ENCODE data around the gene POTEE. TPM values are rescaled to one million over a fixed set of nuclear protein-coding genes. Genes with fewer than 3 reads are reported as not detected.
"Not testable (repeated sequence)": the region's sequence is repeated elsewhere in the genome, so short reads cannot be mapped to it uniquely, and the experiment has no call there.

POTEE gene
- total RNA-seq = under 1 TPM; 0.09 to 0.37 TPM
- not detected for polyA plus RNA-seq
- long read RNA-seq, donor 1 = 0 reads
- long read RNA-seq, donor 2 = 0 reads
- long read RNA-seq, donor 3 = 0 reads
- long read RNA-seq, donor 4 = 0 reads
- long read RNA-seq, donor 5 = 0 reads

DNA sequence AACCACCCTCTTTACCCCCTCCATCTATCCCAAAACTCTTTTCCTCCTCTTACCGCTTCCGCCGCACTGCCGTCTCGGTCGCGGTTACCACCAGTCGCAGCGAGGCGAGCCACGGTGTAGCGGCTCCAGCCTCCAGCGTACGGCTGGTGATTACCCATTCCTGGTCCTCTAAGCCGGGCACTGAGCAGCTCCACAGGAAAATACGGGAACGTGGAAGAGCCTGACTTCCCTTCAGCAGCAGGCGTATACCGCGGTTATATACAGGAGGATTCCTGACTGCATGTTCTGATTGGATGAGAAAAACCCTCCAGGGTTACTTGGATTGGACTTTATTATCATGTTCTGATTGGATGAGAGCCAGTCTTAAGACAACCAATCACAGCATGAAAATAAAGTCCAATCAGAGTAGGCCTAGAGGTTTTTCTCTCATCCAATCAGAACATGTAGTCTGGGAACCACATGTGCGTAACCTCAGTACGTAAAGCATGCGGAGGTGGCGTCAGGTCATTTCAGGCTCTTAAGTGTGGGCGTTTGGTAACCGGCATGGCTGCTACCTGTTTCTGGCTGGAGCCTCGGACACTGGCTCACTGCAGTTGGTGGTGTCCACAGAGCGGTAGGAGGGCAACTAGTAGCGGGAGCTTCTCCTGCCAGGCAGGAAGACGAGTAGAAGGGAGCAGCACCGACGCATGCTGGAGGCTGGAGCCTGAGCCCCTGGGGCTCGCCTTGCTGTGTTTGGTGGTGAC is at the start of gene POTEE:
Gene POTEE (plus strand): TSS at position 507 of the 743 bp plus-strand sequence. CDS start 8,867 bp downstream, outside the sequence.
- not testable (repeated sequence) for H3K27ac ChIP-seq (ENCODE audit: low read depth in 1 of 2, low read length in 1 of 2); H3K4me1 ChIP-seq (ENCODE audit: control insufficient read depth in 5 of 5, insufficient read depth in 5 of 5, low read length in 5 of 5); H3K36me3 ChIP-seq (ENCODE audit: control insufficient read depth in 4 of 4, insufficient read depth in 4 of 4, low read length in 4 of 4); DNase-seq; H3K4me3 ChIP-seq; ATAC-seq (ENCODE audit: insufficient read depth, low FRiP score); H3K9ac ChIP-seq (ENCODE audit: insufficient read depth in 1 of 2, low read length in 2 of 2); H3K9me3 ChIP-seq (ENCODE audit: control insufficient read depth in 4 of 4, insufficient read depth in 3 of 4, low read length in 3 of 4); H3K27me3 ChIP-seq (ENCODE audit: control insufficient read depth in 3 of 3, insufficient read depth in 3 of 3, low read length in 2 of 3)
- WGBS, 2 donors = 93 to 96% methylated on average over 21 to 24 of the region's 33 CpGs

DNA sequence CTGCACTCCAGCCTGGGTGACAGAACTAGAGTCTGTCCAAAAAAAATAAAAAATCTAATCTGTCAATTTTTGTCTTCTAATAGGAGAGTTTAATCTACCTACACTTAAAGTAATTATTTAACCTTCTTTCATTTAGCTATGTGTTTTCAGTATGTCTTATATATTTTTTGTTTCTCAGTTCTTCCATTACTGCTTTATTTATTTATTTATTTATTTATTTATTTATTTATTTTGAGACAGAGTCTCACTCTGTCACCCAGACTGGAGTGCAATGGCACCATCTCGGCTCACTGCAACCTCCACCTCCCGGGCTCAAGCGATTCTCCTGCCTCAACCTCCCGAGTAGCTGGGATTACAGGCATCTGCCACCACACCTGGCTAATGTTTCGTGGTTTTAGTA is 43.8 kb upstream of the POTEE start:
- not testable (repeated sequence) for H3K27me3 ChIP-seq (ENCODE audit: control insufficient read depth in 3 of 3, insufficient read depth in 3 of 3, low read length in 2 of 3); ATAC-seq (ENCODE audit: insufficient read depth, low FRiP score); H3K9ac ChIP-seq (ENCODE audit: insufficient read depth in 1 of 2, low read length in 2 of 2); H3K27ac ChIP-seq (ENCODE audit: low read depth in 1 of 2, low read length in 1 of 2); H3K9me3 ChIP-seq (ENCODE audit: control insufficient read depth in 4 of 4, insufficient read depth in 3 of 4, low read length in 3 of 4); H3K4me3 ChIP-seq; H3K36me3 ChIP-seq (ENCODE audit: control insufficient read depth in 4 of 4, insufficient read depth in 4 of 4, low read length in 4 of 4); H3K4me1 ChIP-seq (ENCODE audit: control insufficient read depth in 5 of 5, insufficient read depth in 5 of 5, low read length in 5 of 5); DNase-seq
- WGBS, 2 donors = 94 to 95% methylated on average over 5 of the region's 5 CpGs

DNA sequence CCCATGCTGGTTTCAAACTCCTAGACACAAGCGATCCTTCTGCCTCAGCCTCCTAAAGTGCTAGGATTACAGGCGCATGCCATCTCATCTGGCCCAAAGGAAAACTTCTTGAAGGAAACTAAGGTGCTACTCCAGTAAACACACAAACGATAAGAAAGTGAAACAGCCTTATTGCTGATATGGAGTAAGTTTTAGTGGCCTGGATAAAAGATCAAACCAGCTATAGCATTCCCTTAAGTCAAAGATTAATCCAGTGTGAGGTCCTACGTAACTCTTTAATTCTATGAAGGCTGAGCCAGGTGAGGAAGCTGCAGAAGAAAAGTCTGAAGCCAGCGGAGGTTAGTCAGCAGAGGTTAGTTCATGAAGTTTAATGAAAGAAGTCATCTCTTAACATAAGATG is 40.8 kb upstream of the POTEE start:
- H3K27ac ChIP-seq (ENCODE audit: low read depth in 1 of 2, low read length in 1 of 2) = no peak overlapping the region
- no peaks in the 10 kb centered on the region for H3K36me3 ChIP-seq (ENCODE audit: control insufficient read depth in 4 of 4, insufficient read depth in 4 of 4, low read length in 4 of 4)
- H3K9ac ChIP-seq (ENCODE audit: insufficient read depth in 1 of 2, low read length in 2 of 2) = no peak overlapping the region
- ATAC-seq (ENCODE audit: insufficient read depth, low FRiP score) (no peak), DNase-seq (no peak)
- H3K4me3 ChIP-seq = no peak overlapping the region
- H3K27me3 ChIP-seq (ENCODE audit: control insufficient read depth in 3 of 3, insufficient read depth in 3 of 3, low read length in 2 of 3) = no peaks in the 10 kb centered on the region
- no peaks in the 10 kb centered on the region for H3K4me1 ChIP-seq (ENCODE audit: control insufficient read depth in 5 of 5, insufficient read depth in 5 of 5, low read length in 5 of 5)
- WGBS, 2 donors = 83 to 87% methylated on average over 5 of the region's 5 CpGs
- TF ChIP-seq, protein P1, sequence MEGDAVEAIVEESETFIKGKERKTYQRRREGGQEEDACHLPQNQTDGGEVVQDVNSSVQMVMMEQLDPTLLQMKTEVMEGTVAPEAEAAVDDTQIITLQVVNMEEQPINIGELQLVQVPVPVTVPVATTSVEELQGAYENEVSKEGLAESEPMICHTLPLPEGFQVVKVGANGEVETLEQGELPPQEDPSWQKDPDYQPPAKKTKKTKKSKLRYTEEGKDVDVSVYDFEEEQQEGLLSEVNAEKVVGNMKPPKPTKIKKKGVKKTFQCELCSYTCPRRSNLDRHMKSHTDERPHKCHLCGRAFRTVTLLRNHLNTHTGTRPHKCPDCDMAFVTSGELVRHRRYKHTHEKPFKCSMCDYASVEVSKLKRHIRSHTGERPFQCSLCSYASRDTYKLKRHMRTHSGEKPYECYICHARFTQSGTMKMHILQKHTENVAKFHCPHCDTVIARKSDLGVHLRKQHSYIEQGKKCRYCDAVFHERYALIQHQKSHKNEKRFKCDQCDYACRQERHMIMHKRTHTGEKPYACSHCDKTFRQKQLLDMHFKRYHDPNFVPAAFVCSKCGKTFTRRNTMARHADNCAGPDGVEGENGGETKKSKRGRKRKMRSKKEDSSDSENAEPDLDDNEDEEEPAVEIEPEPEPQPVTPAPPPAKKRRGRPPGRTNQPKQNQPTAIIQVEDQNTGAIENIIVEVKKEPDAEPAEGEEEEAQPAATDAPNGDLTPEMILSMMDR (IDR thresholded peaks at IDR 0.05; ENCODE audit: control extremely low read depth, extremely low read depth) = no peak
- no peaks in the 10 kb centered on the region for H3K9me3 ChIP-seq (ENCODE audit: control insufficient read depth in 4 of 4, insufficient read depth in 3 of 4, low read length in 3 of 4)

DNA sequence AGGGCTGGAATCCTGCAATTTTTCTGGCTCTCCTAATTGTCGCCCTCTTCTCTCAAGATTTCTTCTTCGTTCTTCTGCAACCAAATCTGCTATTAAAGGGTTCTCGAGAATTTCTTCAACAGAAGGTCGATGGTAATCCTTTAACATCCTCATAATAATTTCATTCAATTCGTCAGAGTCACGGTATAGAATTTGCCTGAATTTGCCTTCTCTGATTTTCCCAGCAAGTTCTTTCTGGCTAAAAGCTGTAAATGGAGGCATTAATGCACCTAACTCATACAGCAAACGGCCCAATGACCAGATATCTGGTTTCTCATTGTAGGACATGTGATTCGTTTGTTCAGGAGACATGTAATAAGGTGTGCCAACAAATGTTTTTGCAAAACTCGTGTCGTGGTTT is 31.3 kb upstream of the POTEE start:
- H3K27ac ChIP-seq (ENCODE audit: low read depth in 1 of 2, low read length in 1 of 2); H3K9me3 ChIP-seq (ENCODE audit: control insufficient read depth in 4 of 4, insufficient read depth in 3 of 4, low read length in 3 of 4); H3K4me3 ChIP-seq; H3K27me3 ChIP-seq (ENCODE audit: control insufficient read depth in 3 of 3, insufficient read depth in 3 of 3, low read length in 2 of 3); DNase-seq; H3K4me1 ChIP-seq (ENCODE audit: control insufficient read depth in 5 of 5, insufficient read depth in 5 of 5, low read length in 5 of 5); H3K36me3 ChIP-seq (ENCODE audit: control insufficient read depth in 4 of 4, insufficient read depth in 4 of 4, low read length in 4 of 4); ATAC-seq (ENCODE audit: insufficient read depth, low FRiP score); H3K9ac ChIP-seq (ENCODE audit: insufficient read depth in 1 of 2, low read length in 2 of 2): not testable (repeated sequence)
- WGBS, 2 donors = 82 to 87% methylated on average over 10 of the region's 10 CpGs

DNA sequence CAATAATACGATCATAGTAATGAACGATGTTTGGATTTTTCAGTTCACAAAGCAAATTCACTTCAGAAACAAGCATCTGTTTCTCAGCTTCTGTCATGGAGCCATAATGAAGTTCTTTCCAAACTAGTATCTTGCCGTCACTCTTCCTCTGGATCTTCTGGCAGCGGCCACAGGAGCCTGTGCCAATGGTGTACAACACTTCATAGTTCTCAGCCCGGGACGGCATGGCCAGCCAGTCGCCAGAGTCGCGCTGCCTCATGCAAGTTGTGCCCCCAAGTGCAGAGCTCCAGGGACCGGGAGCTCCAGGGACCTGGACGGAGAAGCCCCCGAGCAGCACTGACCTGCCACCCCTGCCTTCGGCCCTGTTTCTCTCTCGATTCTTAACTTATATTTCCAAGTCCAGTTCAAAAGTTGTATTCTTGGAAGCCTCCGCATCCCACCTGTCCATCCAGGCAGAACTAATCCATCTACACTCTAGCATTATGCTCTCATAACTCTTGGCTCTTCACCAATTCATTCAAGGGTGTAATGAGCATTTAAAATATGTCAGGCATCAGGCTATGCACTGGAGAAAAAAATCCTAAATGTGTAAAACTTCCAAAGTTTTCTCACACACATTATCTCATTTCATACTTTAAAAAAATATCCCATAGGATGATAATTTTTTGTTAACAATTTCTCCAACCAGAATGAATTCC is 30.5 kb upstream of the POTEE start:
- not testable (repeated sequence) for ATAC-seq (ENCODE audit: insufficient read depth, low FRiP score); H3K9ac ChIP-seq (ENCODE audit: insufficient read depth in 1 of 2, low read length in 2 of 2); H3K4me3 ChIP-seq; H3K27me3 ChIP-seq (ENCODE audit: control insufficient read depth in 3 of 3, insufficient read depth in 3 of 3, low read length in 2 of 3); H3K9me3 ChIP-seq (ENCODE audit: control insufficient read depth in 4 of 4, insufficient read depth in 3 of 4, low read length in 3 of 4); H3K27ac ChIP-seq (ENCODE audit: low read depth in 1 of 2, low read length in 1 of 2); H3K4me1 ChIP-seq (ENCODE audit: control insufficient read depth in 5 of 5, insufficient read depth in 5 of 5, low read length in 5 of 5); H3K36me3 ChIP-seq (ENCODE audit: control insufficient read depth in 4 of 4, insufficient read depth in 4 of 4, low read length in 4 of 4)
- WGBS, 2 donors = 81 to 88% methylated on average over 15 of the region's 15 CpGs
- peak in 1 of 3 donors; percentile 9 for DNase-seq

DNA sequence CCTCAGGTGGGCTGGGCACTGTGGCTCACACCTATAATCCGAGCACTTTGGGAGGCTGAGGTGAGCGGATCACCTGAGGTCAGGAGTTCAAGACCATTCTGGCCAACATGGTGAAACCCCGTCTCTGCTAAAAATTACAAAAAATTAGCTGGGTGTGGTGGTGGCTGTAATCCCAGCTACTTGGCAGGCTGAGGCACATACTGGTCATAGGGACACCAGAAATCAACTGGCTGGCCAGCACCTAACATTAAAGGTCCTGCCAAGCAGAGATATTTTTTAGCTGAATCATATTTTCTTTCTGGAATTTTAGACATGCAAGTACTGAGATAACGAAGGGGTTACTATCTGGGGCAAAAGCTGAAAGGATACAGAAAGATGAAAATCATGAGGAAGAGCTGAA is 27.9 kb upstream of the POTEE start:
- H3K27me3 ChIP-seq (ENCODE audit: control insufficient read depth in 3 of 3, insufficient read depth in 3 of 3, low read length in 2 of 3); H3K4me3 ChIP-seq; H3K9ac ChIP-seq (ENCODE audit: insufficient read depth in 1 of 2, low read length in 2 of 2); H3K4me1 ChIP-seq (ENCODE audit: control insufficient read depth in 5 of 5, insufficient read depth in 5 of 5, low read length in 5 of 5); DNase-seq; H3K9me3 ChIP-seq (ENCODE audit: control insufficient read depth in 4 of 4, insufficient read depth in 3 of 4, low read length in 3 of 4); H3K36me3 ChIP-seq (ENCODE audit: control insufficient read depth in 4 of 4, insufficient read depth in 4 of 4, low read length in 4 of 4); H3K27ac ChIP-seq (ENCODE audit: low read depth in 1 of 2, low read length in 1 of 2); ATAC-seq (ENCODE audit: insufficient read depth, low FRiP score): not testable (repeated sequence)
- WGBS, 2 donors = 78 to 86% methylated on average over 4 of the region's 4 CpGs

DNA sequence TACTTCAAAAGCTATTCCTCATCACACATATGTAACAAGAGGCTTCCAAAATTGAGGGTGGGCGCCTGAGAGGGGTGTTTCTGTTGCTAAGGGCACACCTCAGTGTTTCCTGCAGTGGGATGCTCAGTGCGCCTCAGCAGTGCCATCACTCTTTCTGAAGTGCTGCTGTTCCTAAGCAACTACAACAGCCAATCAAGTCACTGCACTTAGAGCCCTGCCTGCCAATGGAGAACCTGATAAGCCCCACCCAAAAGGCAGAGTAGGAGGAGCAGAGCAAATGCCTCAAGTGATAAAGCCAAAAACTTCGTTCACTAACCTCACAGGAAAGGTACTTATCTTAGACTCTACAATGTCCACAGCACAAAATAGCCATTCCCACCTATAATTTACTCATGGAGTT is 15.9 kb upstream of the POTEE start:
- not testable (repeated sequence) for H3K36me3 ChIP-seq (ENCODE audit: control insufficient read depth in 4 of 4, insufficient read depth in 4 of 4, low read length in 4 of 4); H3K27me3 ChIP-seq (ENCODE audit: control insufficient read depth in 3 of 3, insufficient read depth in 3 of 3, low read length in 2 of 3); ATAC-seq (ENCODE audit: insufficient read depth, low FRiP score); H3K27ac ChIP-seq (ENCODE audit: low read depth in 1 of 2, low read length in 1 of 2); H3K4me3 ChIP-seq; DNase-seq; H3K4me1 ChIP-seq (ENCODE audit: control insufficient read depth in 5 of 5, insufficient read depth in 5 of 5, low read length in 5 of 5); H3K9me3 ChIP-seq (ENCODE audit: control insufficient read depth in 4 of 4, insufficient read depth in 3 of 4, low read length in 3 of 4); H3K9ac ChIP-seq (ENCODE audit: insufficient read depth in 1 of 2, low read length in 2 of 2)
- WGBS, 2 donors = 21 to 25% methylated on average over 3 of the region's 3 CpGs

Measured in lung (tissue), 16 donors.